ENCODE results near the gene XK. TPM values are rescaled to one million over a fixed set of nuclear protein-coding genes. Genes with fewer than 3 reads are reported as not detected.

XK gene
- total and polyA plus RNA-seq, 9 of the 15 experiments (the other 6 are each of a cell fraction or from before 2014, with no cell fraction given), result 4.0 to 21.6 (median 11.6) TPM

DNA sequence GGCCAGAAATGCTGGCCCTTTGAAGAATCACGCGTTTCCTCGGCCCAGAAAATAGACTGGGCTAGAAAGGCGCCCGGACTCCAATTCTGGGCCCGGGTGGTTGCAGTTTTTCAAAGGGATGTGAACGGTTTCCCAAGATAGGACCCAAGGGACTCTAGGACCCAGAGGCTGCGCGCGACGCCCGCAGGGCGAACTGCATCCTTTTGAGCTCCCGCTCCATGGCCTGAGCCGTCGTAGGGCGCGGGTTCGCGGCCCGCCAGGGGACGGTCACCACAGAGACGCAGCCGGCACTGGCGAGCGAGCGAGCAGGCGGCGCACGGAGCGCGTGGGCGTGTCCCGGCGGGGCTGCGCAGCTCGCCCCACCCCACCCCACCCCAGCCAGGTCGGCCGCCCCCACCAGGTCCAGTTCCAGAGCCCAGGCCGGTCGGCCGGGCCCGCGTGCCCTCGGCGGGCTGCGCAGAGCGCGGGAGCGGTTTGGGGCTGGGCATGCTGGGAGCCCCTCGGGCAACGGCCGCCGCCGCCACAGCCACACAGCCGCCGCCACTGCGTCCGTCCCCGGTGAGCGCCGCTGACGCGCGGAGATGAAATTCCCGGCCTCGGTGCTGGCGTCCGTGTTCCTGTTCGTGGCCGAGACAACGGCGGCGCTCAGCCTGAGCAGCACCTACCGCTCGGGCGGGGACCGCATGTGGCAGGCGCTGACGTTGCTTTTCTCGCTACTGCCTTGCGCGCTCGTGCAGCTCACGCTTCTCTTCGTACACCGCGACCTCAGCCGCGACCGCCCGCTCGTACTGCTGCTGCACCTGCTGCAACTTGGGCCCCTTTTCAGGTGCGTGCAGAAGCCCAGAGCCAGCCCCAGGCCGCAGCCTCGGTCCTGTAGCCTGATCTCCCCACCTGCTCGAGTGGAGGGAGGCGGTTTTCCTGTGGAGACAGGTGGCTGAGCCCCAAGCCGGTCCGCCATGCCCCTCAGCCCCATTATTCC, at the start of gene XK (continued):
- TF ChIP-seq FOXJ3 (CRISPR knock-in tag; IDR thresholded peaks at IDR 0.05) (no peak), MAZ (CRISPR knock-in tag; conservative IDR thresholded peaks at IDR 0.05 in 1 of 2, IDR thresholded peaks at IDR 0.05 in 1 of 2) (peak in 1 of 2 experiments; percentile 48; a peak in 1 of 4 replicates), ZNF146 (CRISPR knock-in tag; IDR thresholded peaks at IDR 0.05; ENCODE audit: unreplicated experiment) (no peak), CEBPG (CRISPR knock-in tag; IDR thresholded peaks at IDR 0.05) (no peak), CEBPG (tag; conservative IDR thresholded peaks at IDR 0.05 in 1 of 2, IDR thresholded peaks at IDR 0.05 in 1 of 2) (no peak), SRSF7 (optimal IDR thresholded peaks at IDR 0.05; ENCODE audit: low read depth, low read length) (no peak), EHMT2 (IDR thresholded peaks at IDR 0.05) (no peak), MTF1 (CRISPR knock-in tag; IDR thresholded peaks at IDR 0.05; ENCODE audit: borderline replicate concordance) (no peak), ZNF174 (CRISPR knock-in tag; IDR thresholded peaks at IDR 0.05) (no peak), ZNF699 (CRISPR knock-in tag; IDR thresholded peaks at IDR 0.05; ENCODE audit: insufficient replicate concordance) (no peak), SETDB1 (IDR thresholded peaks at IDR 0.05; ENCODE audit: low read length) (no peak), KAT7 (CRISPR knock-in tag; IDR thresholded peaks at IDR 0.05; ENCODE audit: borderline replicate concordance) (no peak), ZFP30 (CRISPR knock-in tag; IDR thresholded peaks at IDR 0.05; ENCODE audit: borderline replicate concordance) (no peak)
- TF ChIP-seq, protein P1, sequence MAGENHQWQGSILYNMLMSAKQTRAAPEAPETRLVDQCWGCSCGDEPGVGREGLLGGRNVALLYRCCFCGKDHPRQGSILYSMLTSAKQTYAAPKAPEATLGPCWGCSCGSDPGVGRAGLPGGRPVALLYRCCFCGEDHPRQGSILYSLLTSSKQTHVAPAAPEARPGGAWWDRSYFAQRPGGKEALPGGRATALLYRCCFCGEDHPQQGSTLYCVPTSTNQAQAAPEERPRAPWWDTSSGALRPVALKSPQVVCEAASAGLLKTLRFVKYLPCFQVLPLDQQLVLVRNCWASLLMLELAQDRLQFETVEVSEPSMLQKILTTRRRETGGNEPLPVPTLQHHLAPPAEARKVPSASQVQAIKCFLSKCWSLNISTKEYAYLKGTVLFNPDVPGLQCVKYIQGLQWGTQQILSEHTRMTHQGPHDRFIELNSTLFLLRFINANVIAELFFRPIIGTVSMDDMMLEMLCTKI (IDR thresholded peaks at IDR 0.05; ENCODE audit: partially characterized antibody), result no peak
- TF ChIP-seq, protein P2, sequence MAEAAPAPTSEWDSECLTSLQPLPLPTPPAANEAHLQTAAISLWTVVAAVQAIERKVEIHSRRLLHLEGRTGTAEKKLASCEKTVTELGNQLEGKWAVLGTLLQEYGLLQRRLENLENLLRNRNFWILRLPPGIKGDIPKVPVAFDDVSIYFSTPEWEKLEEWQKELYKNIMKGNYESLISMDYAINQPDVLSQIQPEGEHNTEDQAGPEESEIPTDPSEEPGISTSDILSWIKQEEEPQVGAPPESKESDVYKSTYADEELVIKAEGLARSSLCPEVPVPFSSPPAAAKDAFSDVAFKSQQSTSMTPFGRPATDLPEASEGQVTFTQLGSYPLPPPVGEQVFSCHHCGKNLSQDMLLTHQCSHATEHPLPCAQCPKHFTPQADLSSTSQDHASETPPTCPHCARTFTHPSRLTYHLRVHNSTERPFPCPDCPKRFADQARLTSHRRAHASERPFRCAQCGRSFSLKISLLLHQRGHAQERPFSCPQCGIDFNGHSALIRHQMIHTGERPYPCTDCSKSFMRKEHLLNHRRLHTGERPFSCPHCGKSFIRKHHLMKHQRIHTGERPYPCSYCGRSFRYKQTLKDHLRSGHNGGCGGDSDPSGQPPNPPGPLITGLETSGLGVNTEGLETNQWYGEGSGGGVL (CRISPR knock-in tag; IDR thresholded peaks at IDR 0.05), result no peak
- TF ChIP-seq, protein P3, sequence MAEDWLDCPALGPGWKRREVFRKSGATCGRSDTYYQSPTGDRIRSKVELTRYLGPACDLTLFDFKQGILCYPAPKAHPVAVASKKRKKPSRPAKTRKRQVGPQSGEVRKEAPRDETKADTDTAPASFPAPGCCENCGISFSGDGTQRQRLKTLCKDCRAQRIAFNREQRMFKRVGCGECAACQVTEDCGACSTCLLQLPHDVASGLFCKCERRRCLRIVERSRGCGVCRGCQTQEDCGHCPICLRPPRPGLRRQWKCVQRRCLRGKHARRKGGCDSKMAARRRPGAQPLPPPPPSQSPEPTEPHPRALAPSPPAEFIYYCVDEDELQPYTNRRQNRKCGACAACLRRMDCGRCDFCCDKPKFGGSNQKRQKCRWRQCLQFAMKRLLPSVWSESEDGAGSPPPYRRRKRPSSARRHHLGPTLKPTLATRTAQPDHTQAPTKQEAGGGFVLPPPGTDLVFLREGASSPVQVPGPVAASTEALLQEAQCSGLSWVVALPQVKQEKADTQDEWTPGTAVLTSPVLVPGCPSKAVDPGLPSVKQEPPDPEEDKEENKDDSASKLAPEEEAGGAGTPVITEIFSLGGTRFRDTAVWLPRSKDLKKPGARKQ (CRISPR knock-in tag; IDR thresholded peaks at IDR 0.05), result no peak
- TF ChIP-seq, protein P4, sequence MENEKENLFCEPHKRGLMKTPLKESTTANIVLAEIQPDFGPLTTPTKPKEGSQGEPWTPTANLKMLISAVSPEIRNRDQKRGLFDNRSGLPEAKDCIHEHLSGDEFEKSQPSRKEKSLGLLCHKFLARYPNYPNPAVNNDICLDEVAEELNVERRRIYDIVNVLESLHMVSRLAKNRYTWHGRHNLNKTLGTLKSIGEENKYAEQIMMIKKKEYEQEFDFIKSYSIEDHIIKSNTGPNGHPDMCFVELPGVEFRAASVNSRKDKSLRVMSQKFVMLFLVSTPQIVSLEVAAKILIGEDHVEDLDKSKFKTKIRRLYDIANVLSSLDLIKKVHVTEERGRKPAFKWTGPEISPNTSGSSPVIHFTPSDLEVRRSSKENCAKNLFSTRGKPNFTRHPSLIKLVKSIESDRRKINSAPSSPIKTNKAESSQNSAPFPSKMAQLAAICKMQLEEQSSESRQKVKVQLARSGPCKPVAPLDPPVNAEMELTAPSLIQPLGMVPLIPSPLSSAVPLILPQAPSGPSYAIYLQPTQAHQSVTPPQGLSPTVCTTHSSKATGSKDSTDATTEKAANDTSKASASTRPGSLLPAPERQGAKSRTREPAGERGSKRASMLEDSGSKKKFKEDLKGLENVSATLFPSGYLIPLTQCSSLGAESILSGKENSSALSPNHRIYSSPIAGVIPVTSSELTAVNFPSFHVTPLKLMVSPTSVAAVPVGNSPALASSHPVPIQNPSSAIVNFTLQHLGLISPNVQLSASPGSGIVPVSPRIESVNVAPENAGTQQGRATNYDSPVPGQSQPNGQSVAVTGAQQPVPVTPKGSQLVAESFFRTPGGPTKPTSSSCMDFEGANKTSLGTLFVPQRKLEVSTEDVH (IDR thresholded peaks at IDR 0.05; ENCODE audit: low read depth, partially characterized antibody), result no peak

All from K562 (cell line).